ENCODE results near the gene RABGAP1L.
"Not testable (repeated sequence)": the region's sequence is repeated elsewhere in the genome, so short reads cannot be mapped to it uniquely, and the experiment has no call there.

RABGAP1L gene

DNA sequence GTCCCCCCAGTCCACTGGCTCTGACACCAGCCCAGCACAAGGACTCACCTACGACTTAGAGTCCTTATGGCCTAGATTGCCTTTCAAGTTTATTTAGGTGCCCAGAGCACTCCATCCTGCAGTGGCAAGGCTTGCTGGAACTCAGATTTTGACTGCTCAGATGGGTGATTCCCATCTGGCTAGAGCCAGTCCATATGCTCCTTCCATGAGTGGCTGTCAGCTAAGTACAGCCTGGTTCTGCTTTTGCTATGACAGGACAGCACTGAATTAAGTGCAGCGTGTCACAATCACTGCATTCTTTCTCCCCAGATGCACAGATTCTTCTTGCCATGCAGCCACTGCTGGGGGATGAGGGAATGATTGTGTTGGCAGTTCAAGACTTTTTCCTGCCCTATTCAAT, 332.3 kb downstream of the RABGAP1L start:
- TF ChIP-seq, protein P1, sequence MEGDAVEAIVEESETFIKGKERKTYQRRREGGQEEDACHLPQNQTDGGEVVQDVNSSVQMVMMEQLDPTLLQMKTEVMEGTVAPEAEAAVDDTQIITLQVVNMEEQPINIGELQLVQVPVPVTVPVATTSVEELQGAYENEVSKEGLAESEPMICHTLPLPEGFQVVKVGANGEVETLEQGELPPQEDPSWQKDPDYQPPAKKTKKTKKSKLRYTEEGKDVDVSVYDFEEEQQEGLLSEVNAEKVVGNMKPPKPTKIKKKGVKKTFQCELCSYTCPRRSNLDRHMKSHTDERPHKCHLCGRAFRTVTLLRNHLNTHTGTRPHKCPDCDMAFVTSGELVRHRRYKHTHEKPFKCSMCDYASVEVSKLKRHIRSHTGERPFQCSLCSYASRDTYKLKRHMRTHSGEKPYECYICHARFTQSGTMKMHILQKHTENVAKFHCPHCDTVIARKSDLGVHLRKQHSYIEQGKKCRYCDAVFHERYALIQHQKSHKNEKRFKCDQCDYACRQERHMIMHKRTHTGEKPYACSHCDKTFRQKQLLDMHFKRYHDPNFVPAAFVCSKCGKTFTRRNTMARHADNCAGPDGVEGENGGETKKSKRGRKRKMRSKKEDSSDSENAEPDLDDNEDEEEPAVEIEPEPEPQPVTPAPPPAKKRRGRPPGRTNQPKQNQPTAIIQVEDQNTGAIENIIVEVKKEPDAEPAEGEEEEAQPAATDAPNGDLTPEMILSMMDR (IDR thresholded peaks at IDR 0.05; ENCODE audit: unreplicated experiment in 3 of 3), result no peak
- no peak overlapping the region for H3K4me3 Mint-ChIP-seq
- no peak overlapping the region for H3K27ac Mint-ChIP-seq
- H3K4me1 Mint-ChIP-seq, result no peaks in the 10 kb centered on the region
- no peaks in the 10 kb centered on the region for H3K27me3 Mint-ChIP-seq (ENCODE audit: low read depth)
- H3K9me3 Mint-ChIP-seq, result no peaks in the 10 kb centered on the region
- H3K36me3 Mint-ChIP-seq (ENCODE audit: low read depth), result no peaks in the 10 kb centered on the region

DNA sequence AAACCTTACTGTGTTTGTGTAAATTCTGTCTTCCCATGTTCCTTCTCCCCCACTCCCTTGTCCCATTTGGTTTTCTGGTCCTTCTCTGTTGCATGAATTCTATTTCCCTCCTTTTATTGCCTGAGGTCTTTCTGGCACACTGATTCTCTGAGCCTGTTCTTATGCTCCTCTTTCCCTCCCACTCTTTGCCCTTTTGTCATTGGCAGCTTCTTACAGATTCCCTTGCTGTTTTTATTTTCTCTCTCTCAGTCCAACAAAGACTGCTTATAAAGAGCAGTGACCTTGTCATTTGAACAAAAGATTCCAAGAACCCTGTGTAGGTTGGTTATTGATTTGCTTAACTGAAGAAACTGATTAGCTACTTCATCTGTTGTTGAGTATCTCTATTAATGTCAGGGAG, 338.2 kb downstream of the RABGAP1L start:
- Mint-ChIP-seq H3K27me3 (ENCODE audit: low read depth) (no peaks in the 10 kb centered on the region), H3K27ac (peak overlapping the region in 1 of 3 experiments; percentile 11), H3K36me3 (ENCODE audit: low read depth) (no peaks in the 10 kb centered on the region), H3K4me3 (no peak overlapping the region), H3K9me3 (no peaks in the 10 kb centered on the region), H3K4me1 (peaks cover 5% of the 10 kb centered on the region)
- TF ChIP-seq, protein P1 (IDR thresholded peaks at IDR 0.05; ENCODE audit: unreplicated experiment in 3 of 3), result no peak

- H3K27me3 Mint-ChIP-seq (ENCODE audit: low read depth); H3K36me3 Mint-ChIP-seq (ENCODE audit: low read depth); H3K4me1 Mint-ChIP-seq; H3K9me3 Mint-ChIP-seq; H3K4me3 Mint-ChIP-seq; H3K27ac Mint-ChIP-seq: not testable (repeated sequence)
These were observed 357.4 kb downstream of the RABGAP1L start for GRCh38 chr1:174516755-174517154.

GRCh38 chr1:174519844-174520243, 360.5 kb downstream of the RABGAP1L start:
- Mint-ChIP-seq H3K27ac (no peak overlapping the region), H3K9me3 (no peaks in the 10 kb centered on the region), H3K4me1 (no peaks in the 10 kb centered on the region), H3K4me3 (no peak overlapping the region), H3K27me3 (ENCODE audit: low read depth) (no peaks in the 10 kb centered on the region), H3K36me3 (ENCODE audit: low read depth) (no peaks in the 10 kb centered on the region)
- TF ChIP-seq, protein P1 (IDR thresholded peaks at IDR 0.05; ENCODE audit: unreplicated experiment in 3 of 3), result no peak

DNA sequence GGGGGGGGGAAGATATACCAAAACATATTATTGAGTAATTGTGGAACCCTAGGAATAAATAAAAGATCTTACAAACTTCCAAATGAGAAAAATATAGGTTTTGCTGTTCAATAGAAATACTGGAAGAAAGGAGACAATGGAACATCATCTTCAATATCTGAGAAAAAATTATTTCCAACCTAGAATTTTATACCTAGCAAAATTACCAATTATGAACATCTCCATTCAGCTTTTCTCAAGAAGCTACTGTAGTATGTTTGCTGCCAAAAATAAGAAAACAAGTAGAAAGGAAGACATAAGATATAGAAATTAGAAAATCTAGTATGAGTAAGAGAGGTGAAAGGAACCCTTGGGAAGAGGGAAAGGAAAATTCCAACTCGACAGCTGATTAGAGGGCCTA, 372.4 kb downstream of the RABGAP1L start:
- TF ChIP-seq, protein P1 (IDR thresholded peaks at IDR 0.05; ENCODE audit: unreplicated experiment in 3 of 3), result no peak
- H3K4me3 Mint-ChIP-seq, result no peak overlapping the region
- H3K4me1 Mint-ChIP-seq, result no peaks in the 10 kb centered on the region
- no peak overlapping the region for H3K27ac Mint-ChIP-seq
- H3K27me3 Mint-ChIP-seq (ENCODE audit: low read depth), result no peaks in the 10 kb centered on the region
- H3K36me3 Mint-ChIP-seq (ENCODE audit: low read depth), result peaks cover 9% of the 10 kb centered on the region
- peaks cover 30% of the 10 kb centered on the region for H3K9me3 Mint-ChIP-seq

DNA sequence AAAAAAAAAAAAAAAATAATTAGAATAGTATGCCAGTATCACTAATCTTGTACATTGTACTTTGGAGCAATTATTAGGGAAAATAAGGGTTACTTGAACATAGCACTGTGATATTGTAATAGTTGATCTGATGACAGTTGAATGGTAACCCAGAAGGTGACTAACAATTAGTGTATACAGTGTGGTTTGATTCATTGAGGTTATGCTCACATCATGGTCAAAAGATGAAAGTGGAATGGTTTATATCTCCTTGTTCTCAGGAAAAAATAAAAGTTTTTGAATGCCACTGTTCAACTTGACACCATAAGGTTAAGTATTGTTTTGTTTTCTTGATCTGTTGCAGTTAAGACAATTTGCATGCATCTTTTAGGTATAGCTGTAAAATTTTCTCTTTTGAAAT, 375.5 kb downstream of the RABGAP1L start:
- Mint-ChIP-seq H3K27me3 (ENCODE audit: low read depth) (no peaks in the 10 kb centered on the region), H3K4me3 (no peak overlapping the region), H3K9me3 (peaks cover 26% of the 10 kb centered on the region), H3K36me3 (ENCODE audit: low read depth) (peaks cover 9% of the 10 kb centered on the region), H3K4me1 (no peaks in the 10 kb centered on the region), H3K27ac (no peak overlapping the region)
- TF ChIP-seq, protein P1 (IDR thresholded peaks at IDR 0.05; ENCODE audit: unreplicated experiment in 3 of 3), result no peak
